Measurements from ENCODE around the gene WIPF3.
"Not testable (repeated sequence)": the region's sequence is repeated elsewhere in the genome, so short reads cannot be mapped to it uniquely, and the experiment has no call there.

Gene WIPF3

GRCh38 chr7:29881724-29882123 lies 75.4 kb downstream of the WIPF3 start:
- no peak for DNase-seq (ENCODE audit: low read depth)

- DNase-seq (ENCODE audit: low read depth) = no peak
Observed at GRCh38 chr7:29882481-29882880, 76.2 kb downstream of the WIPF3 start.

GRCh38 chr7:29883462-29884398 lies 77.4 kb downstream of the WIPF3 start:
- DNase-seq (ENCODE audit: low read depth) = no peak

GRCh38 chr7:29884399-29885272 lies 78.3 kb downstream of the WIPF3 start:
- no peak for DNase-seq (ENCODE audit: low read depth)

GRCh38 chr7:29885626-29886025 lies 79.3 kb downstream of the WIPF3 start:
- DNase-seq (ENCODE audit: low read depth) = no peak

- DNase-seq (ENCODE audit: low read depth) = no peak
Observed at GRCh38 chr7:29886827-29887226, 80.5 kb downstream of the WIPF3 start.

- no peak for DNase-seq (ENCODE audit: low read depth)
Observed at GRCh38 chr7:29888006-29888405, 81.7 kb downstream of the WIPF3 start.

GRCh38 chr7:29889288-29889687 lies 83.0 kb downstream of the WIPF3 start:
- no peak for DNase-seq (ENCODE audit: low read depth)

- no peak for DNase-seq (ENCODE audit: low read depth)
Observed at GRCh38 chr7:29890251-29890650, 83.9 kb downstream of the WIPF3 start.

- DNase-seq (ENCODE audit: low read depth) = not testable (repeated sequence)
Observed at GRCh38 chr7:29890786-29891185, 84.5 kb downstream of the WIPF3 start.

- DNase-seq (ENCODE audit: low read depth) = no peak
Observed at GRCh38 chr7:29891766-29892165, 85.5 kb downstream of the WIPF3 start.

GRCh38 chr7:29892231-29892630 lies 85.9 kb downstream of the WIPF3 start:
- DNase-seq (ENCODE audit: low read depth) = no peak

GRCh38 chr7:29893351-29893965 lies 87.2 kb downstream of the WIPF3 start:
- DNase-seq (ENCODE audit: low read depth) = no peak

GRCh38 chr7:29894256-29894655 lies 87.9 kb downstream of the WIPF3 start:
- no peak for DNase-seq (ENCODE audit: low read depth)

- DNase-seq (ENCODE audit: low read depth) = no peak
Observed at GRCh38 chr7:29895559-29895958, 89.3 kb downstream of the WIPF3 start.

- DNase-seq (ENCODE audit: low read depth) = no peak
Observed at GRCh38 chr7:29896685-29897411, 90.5 kb downstream of the WIPF3 start.

- no peak for DNase-seq (ENCODE audit: low read depth)
Observed at GRCh38 chr7:29898301-29898700, 92.0 kb downstream of the WIPF3 start.

- DNase-seq (ENCODE audit: low read depth) = no peak
Observed at GRCh38 chr7:29900745-29901144, 94.4 kb downstream of the WIPF3 start.

GRCh38 chr7:29906200-29907022 lies 100.1 kb downstream of the WIPF3 start:
- DNase-seq (ENCODE audit: low read depth) = no peak

GRCh38 chr7:29914180-29914579 lies 107.9 kb downstream of the WIPF3 start:
- no peak for DNase-seq (ENCODE audit: low read depth)

Measured in non-pigmented ciliary epithelial cell (primary cell).